ENCODE measurements around the gene CDT1.

- TF ChIP-seq RAD21 (IDR thresholded peaks at IDR 0.05; ENCODE audit: low read depth) (no peak), POLR2AphosphoS5 (IDR thresholded peaks at IDR 0.05; ENCODE audit: low read depth, low read length) (no peak), POLR2A (IDR thresholded peaks at IDR 0.05; ENCODE audit: borderline replicate concordance, extremely low read depth, insufficient read depth, insufficient read length) (no peak), TCF7L2 (IDR thresholded peaks at IDR 0.05; ENCODE audit: borderline replicate concordance, extremely low read depth, insufficient read depth, insufficient read length) (no peak), EZH2 (IDR thresholded peaks at IDR 0.05) (no peak), ZNF274 (IDR thresholded peaks at IDR 0.05; ENCODE audit: low read depth, low read length) (no peak), CEBPB (IDR thresholded peaks at IDR 0.05; ENCODE audit: low read depth) (no peak)
- TF ChIP-seq, protein P1, sequence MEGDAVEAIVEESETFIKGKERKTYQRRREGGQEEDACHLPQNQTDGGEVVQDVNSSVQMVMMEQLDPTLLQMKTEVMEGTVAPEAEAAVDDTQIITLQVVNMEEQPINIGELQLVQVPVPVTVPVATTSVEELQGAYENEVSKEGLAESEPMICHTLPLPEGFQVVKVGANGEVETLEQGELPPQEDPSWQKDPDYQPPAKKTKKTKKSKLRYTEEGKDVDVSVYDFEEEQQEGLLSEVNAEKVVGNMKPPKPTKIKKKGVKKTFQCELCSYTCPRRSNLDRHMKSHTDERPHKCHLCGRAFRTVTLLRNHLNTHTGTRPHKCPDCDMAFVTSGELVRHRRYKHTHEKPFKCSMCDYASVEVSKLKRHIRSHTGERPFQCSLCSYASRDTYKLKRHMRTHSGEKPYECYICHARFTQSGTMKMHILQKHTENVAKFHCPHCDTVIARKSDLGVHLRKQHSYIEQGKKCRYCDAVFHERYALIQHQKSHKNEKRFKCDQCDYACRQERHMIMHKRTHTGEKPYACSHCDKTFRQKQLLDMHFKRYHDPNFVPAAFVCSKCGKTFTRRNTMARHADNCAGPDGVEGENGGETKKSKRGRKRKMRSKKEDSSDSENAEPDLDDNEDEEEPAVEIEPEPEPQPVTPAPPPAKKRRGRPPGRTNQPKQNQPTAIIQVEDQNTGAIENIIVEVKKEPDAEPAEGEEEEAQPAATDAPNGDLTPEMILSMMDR (IDR thresholded peaks at IDR 0.05 in 2 of 3, conservative IDR thresholded peaks at IDR 0.05 in 1 of 3; ENCODE audit: borderline replicate concordance in 1 of 3, insufficient read depth in 1 of 3, low read depth in 2 of 3, low read length in 2 of 3): no peak
- TF ChIP-seq, protein P2, sequence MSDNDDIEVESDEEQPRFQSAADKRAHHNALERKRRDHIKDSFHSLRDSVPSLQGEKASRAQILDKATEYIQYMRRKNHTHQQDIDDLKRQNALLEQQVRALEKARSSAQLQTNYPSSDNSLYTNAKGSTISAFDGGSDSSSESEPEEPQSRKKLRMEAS (IDR thresholded peaks at IDR 0.05): no peak
Observed at GRCh38 chr16:88768071-88768783, 35.4 kb upstream of the CDT1 start.
